ENCODE data around the gene PLAC1. TPM values are rescaled to one million over a fixed set of nuclear protein-coding genes. Genes with fewer than 3 reads are reported as not detected.

Gene PLAC1, protein sequence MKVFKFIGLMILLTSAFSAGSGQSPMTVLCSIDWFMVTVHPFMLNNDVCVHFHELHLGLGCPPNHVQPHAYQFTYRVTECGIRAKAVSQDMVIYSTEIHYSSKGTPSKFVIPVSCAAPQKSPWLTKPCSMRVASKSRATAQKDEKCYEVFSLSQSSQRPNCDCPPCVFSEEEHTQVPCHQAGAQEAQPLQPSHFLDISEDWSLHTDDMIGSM
- 0.47 TPM for total RNA-seq

DNA sequence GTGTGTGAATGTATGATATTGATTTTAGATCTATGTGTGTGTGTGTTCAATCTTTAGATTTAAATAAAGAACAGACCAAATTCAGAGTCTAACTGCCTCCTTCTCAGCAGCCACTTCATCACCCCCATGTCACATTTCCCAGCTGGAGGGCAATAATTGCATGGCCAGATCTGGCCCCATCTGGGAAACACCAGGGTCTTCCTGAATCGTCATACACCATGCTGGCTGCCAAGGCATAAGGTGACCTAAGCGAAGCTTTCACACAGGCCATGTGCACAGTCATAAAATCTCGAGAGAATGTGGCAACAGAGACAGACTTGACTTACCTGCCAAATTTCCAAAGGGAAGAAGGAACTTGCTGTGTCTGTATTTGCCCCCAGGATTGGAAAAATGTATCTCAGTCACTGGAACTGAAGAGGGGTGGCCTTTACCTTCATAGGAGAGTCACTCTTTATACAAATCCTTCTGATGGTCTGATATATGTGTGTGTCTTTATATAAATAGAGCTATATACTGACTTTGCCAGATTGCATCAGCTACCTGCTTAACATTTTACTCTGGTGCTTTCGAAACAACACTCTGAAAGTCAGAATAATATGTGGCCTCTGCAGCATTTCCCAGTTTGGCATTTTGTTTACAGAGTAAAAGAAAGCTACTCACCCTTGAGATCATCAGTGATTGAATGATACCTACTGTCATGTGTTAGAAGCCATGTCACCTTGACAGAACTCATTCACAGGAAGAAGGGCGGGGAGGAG, at the start of gene PLAC1:
TSS of gene PLAC1 (minus strand) at position 470 of the 758 bp plus-strand sequence. CDS start 91,789 bp downstream, outside the sequence.

Small RNA genes within 50 kb of the gene (small RNA-seq; reads per million reads assigned to genes)
- gene AC004383.1 (ENCODE audit: low replicate concordance) (not detected), gene MIR450A1 (ENCODE audit: low replicate concordance) (0.21 reads per million), gene MIR450A2 (ENCODE audit: low replicate concordance) (0.81 reads per million, percentile 78 among the genes with 10 or more reads in this experiment), gene MIR450B (ENCODE audit: low replicate concordance) (34.9 reads per million, percentile 96 among the genes with 10 or more reads in this experiment), gene MIR503 (ENCODE audit: low replicate concordance) (11.2 reads per million, percentile 95 among the genes with 10 or more reads in this experiment), gene MIR542 (ENCODE audit: low replicate concordance) (32.7 reads per million, percentile 96 among the genes with 10 or more reads in this experiment)

Other genes starting within 250 kb of the PLAC1 start
- 14.5 TPM for gene HPRT1, start 198.3 kb downstream of the PLAC1 start, total RNA-seq
- gene PABIR2, start 138.7 kb upstream of the PLAC1 start, total RNA-seq: 14.8 TPM

Measured in metanephros (tissue), 2 donors.